ENCODE measurements around the gene DNAJC11.
"Not testable (repeated sequence)": the region's sequence is repeated elsewhere in the genome, so short reads cannot be mapped to it uniquely, and the experiment has no call there.

Gene DNAJC11, protein sequence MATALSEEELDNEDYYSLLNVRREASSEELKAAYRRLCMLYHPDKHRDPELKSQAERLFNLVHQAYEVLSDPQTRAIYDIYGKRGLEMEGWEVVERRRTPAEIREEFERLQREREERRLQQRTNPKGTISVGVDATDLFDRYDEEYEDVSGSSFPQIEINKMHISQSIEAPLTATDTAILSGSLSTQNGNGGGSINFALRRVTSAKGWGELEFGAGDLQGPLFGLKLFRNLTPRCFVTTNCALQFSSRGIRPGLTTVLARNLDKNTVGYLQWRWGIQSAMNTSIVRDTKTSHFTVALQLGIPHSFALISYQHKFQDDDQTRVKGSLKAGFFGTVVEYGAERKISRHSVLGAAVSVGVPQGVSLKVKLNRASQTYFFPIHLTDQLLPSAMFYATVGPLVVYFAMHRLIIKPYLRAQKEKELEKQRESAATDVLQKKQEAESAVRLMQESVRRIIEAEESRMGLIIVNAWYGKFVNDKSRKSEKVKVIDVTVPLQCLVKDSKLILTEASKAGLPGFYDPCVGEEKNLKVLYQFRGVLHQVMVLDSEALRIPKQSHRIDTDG

GRCh38 chr1:6701437-6702153 lies at the start of gene DNAJC11:
Gene DNAJC11, minus strand, starts transcription at chr1:6701816. Its CDS starts 16 bp downstream, at chr1:6701800.
- peak within 1 kb of the TSS; percentile 87 for H3K9ac ChIP-seq (ENCODE audit: low read length)
- H3K27ac ChIP-seq (ENCODE audit: low read depth, low read length) = peak within 1 kb of the TSS; percentile 87
- no peaks in the 10 kb centered on the region for H3K36me3 ChIP-seq (ENCODE audit: control insufficient read depth, insufficient read depth, low read length)
- peaks cover 15% of the 10 kb centered on the region for H3K4me1 ChIP-seq (ENCODE audit: control insufficient read depth, insufficient read depth, low read length)
- H3K27me3 ChIP-seq (ENCODE audit: control insufficient read depth, insufficient read depth, low read length) = no peaks in the 10 kb centered on the region
- peak within 1 kb of the TSS; percentile 91 for H3K4me3 ChIP-seq (ENCODE audit: low read length)

- Histone ChIP-seq H3K27ac (ENCODE audit: low read depth, low read length) (no peak overlapping the region), H3K27me3 (ENCODE audit: control insufficient read depth, insufficient read depth, low read length) (no peaks in the 10 kb centered on the region), H3K9ac (ENCODE audit: low read length) (no peak overlapping the region), H3K36me3 (ENCODE audit: control insufficient read depth, insufficient read depth, low read length) (no peaks in the 10 kb centered on the region), H3K4me3 (ENCODE audit: low read length) (no peak overlapping the region), H3K4me1 (ENCODE audit: control insufficient read depth, insufficient read depth, low read length) (no peaks in the 10 kb centered on the region)
Measured at GRCh38 chr1:6750490-6750889, 48.9 kb upstream of the DNAJC11 start.

- no peak overlapping the region for H3K4me3 ChIP-seq (ENCODE audit: low read length)
- no peaks in the 10 kb centered on the region for H3K27me3 ChIP-seq (ENCODE audit: control insufficient read depth, insufficient read depth, low read length)
- no peak overlapping the region for H3K9ac ChIP-seq (ENCODE audit: low read length)
- H3K4me1 ChIP-seq (ENCODE audit: control insufficient read depth, insufficient read depth, low read length) = peaks cover 7% of the 10 kb centered on the region
- H3K27ac ChIP-seq (ENCODE audit: low read depth, low read length) = no peak overlapping the region
- H3K36me3 ChIP-seq (ENCODE audit: control insufficient read depth, insufficient read depth, low read length) = no peaks in the 10 kb centered on the region
Measured at GRCh38 chr1:6747674-6748073, 46.1 kb upstream of the DNAJC11 start.

DNA sequence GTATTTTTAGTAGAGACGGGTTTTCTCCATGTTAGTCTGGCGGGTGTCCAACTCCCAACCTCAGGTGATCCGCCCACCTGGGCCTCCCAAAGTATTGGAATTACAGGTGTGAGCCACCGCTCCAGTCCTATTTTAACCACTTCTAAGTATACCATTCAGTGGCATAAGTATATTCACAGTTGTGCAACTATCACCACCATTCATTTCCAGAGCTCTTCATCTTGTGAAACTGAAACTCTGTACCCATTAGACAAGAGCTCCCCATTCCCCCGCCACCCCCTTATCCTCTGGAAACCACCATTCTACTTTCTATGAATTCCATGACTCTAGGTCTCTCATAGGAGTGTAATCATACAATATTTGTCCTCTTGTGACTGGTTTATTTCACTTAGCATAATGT lies 43.5 kb upstream of the DNAJC11 start:
- no peak overlapping the region for H3K27ac ChIP-seq (ENCODE audit: low read depth, low read length)
- peaks cover 7% of the 10 kb centered on the region for H3K4me1 ChIP-seq (ENCODE audit: control insufficient read depth, insufficient read depth, low read length)
- no peaks in the 10 kb centered on the region for H3K36me3 ChIP-seq (ENCODE audit: control insufficient read depth, insufficient read depth, low read length)
- no peaks in the 10 kb centered on the region for H3K27me3 ChIP-seq (ENCODE audit: control insufficient read depth, insufficient read depth, low read length)
- no peak overlapping the region for H3K9ac ChIP-seq (ENCODE audit: low read length)
- no peak overlapping the region for H3K4me3 ChIP-seq (ENCODE audit: low read length)

DNA sequence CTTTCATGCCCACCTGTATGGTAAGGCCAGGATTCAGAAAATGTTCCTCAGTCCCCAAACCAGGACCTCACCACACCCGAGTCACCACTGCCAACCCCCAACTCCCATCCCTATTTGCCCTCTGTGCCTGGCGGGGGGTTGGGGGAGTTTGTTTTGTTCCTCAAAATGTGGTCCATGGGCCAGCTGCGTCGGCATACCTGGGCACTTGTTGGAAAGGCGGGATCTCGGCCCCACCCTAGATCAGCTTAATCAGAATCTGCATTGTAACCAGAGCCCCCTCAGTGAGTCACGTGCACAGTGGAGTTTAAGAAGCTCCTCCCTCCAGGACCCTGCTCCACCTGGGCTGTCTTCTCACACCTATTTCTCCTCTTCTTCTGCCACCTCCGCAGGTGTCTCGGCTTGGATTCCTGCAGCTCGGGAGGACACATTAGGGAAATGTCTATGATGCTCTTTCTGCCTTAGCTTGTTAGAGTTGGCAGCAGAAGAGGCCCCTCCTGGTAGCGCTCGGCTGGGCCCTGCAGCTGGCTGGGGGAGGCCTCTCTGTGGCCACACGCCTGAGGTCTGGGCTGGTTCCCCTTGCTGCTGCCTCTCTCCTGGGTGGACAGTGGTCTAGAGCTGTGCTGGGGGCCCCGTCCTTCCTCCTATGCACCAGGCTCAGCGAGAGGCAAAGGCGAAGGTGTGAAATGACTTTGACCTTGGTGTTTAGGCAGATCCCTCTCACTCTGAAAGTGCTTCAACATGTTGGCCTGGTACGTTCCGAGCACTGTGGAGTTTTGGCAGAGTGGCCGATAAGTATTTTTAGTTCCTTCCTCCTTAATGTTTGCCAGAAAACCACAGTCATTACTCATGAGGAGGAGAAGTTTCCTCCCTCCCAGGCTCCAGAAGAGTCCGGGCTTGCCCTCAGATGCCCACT lies 41.8 kb upstream of the DNAJC11 start:
- peak overlapping the region; percentile 75 for H3K27ac ChIP-seq (ENCODE audit: low read depth, low read length)
- H3K27me3 ChIP-seq (ENCODE audit: control insufficient read depth, insufficient read depth, low read length) = no peaks in the 10 kb centered on the region
- H3K36me3 ChIP-seq (ENCODE audit: control insufficient read depth, insufficient read depth, low read length) = no peaks in the 10 kb centered on the region
- peaks cover 7% of the 10 kb centered on the region for H3K4me1 ChIP-seq (ENCODE audit: control insufficient read depth, insufficient read depth, low read length)
- H3K9ac ChIP-seq (ENCODE audit: low read length) = peak overlapping the region; percentile 1
- peak overlapping the region; percentile 17 for H3K4me3 ChIP-seq (ENCODE audit: low read length)

DNA sequence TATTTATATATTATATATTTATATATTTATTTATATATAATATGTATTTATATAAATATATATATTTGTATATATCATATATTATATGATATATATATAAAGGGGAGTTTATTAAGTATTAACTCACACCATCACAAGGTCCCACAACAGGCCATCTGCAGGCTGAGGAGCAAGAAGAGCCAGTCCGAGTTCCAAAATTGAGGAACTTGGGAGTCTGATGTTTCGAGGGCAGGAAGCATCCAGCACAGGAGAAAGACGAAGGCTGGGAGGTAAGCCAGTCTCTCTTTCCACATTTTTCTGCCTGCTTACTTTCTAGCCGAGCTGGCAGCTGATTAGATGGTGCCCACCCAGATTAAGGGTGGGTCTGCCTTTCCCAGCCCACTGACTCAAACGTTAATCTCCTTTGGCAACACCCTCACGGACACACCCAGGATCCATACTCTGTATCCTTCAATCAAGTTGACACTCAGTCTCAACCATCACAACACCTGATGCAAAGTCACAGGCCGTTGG lies 41.1 kb upstream of the DNAJC11 start:
- H3K4me1 ChIP-seq (ENCODE audit: control insufficient read depth, insufficient read depth, low read length); H3K9ac ChIP-seq (ENCODE audit: low read length); H3K27me3 ChIP-seq (ENCODE audit: control insufficient read depth, insufficient read depth, low read length); H3K36me3 ChIP-seq (ENCODE audit: control insufficient read depth, insufficient read depth, low read length); H3K4me3 ChIP-seq (ENCODE audit: low read length): not testable (repeated sequence)
- peak overlapping the region; percentile 75 for H3K27ac ChIP-seq (ENCODE audit: low read depth, low read length)

DNA sequence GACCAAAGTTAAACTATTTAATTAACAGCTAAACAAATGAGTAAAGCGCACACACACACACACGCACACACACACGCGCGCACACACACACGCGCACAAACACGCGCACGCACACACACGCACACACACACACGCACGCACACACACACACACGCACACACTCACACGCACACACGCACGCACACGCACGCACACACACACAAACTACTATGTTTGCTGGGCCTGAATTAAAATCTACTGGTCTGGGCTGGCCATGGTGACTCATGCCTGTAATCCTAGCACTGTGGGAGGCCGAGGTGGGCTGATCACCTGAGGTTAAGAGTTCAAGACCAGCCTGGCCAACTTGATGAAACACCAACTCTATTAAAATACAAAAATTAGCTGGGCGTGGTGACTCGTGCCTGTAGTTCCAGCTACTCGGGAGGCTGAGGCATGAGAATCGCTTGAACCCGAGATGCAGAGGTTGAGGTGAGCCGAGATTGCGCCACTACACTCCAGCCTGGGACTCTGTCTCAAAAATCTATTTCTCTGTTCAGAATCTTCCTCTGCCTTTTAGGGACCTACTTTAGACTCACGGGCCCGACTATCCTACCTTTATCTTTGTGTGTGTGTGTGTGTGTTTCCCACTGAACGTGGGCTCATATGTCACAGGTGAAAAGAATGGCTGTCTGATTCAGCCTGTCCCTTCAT lies 37.5 kb upstream of the DNAJC11 start:
- Histone ChIP-seq H3K27me3 (ENCODE audit: control insufficient read depth, insufficient read depth, low read length) (no peaks in the 10 kb centered on the region), H3K9ac (ENCODE audit: low read length) (no peak overlapping the region), H3K36me3 (ENCODE audit: control insufficient read depth, insufficient read depth, low read length) (no peaks in the 10 kb centered on the region), H3K4me3 (ENCODE audit: low read length) (no peak overlapping the region), H3K4me1 (ENCODE audit: control insufficient read depth, insufficient read depth, low read length) (peaks cover 7% of the 10 kb centered on the region), H3K27ac (ENCODE audit: low read depth, low read length) (no peak overlapping the region)

DNA sequence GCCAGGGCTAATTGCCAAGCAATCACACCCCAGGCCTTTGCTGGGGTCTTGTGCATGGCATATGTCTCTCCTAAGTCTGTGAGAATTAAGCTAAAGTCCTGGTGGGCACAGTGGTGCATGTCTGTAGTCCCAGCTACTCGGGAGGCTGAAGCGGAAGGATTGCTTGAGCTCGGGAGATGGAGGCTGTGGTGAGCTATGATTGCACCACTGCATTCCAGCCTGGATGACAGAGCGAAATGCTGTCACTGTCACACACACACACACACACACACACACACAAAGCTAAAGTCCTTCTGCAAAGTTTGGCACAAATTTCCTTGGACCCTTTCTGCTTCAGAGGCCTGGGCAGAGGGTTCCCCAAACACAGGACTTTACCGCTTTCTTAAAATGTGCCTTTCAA lies 31.3 kb upstream of the DNAJC11 start:
- Histone ChIP-seq H3K4me1 (ENCODE audit: control insufficient read depth, insufficient read depth, low read length) (no peaks in the 10 kb centered on the region), H3K4me3 (ENCODE audit: low read length) (no peak overlapping the region), H3K27ac (ENCODE audit: low read depth, low read length) (no peak overlapping the region), H3K9ac (ENCODE audit: low read length) (no peak overlapping the region), H3K27me3 (ENCODE audit: control insufficient read depth, insufficient read depth, low read length) (no peaks in the 10 kb centered on the region), H3K36me3 (ENCODE audit: control insufficient read depth, insufficient read depth, low read length) (no peaks in the 10 kb centered on the region)

GRCh38 chr1:6731905-6732304 lies 30.3 kb upstream of the DNAJC11 start:
- Histone ChIP-seq H3K27ac (ENCODE audit: low read depth, low read length) (no peak overlapping the region), H3K4me3 (ENCODE audit: low read length) (no peak overlapping the region), H3K4me1 (ENCODE audit: control insufficient read depth, insufficient read depth, low read length) (no peaks in the 10 kb centered on the region), H3K27me3 (ENCODE audit: control insufficient read depth, insufficient read depth, low read length) (no peaks in the 10 kb centered on the region), H3K36me3 (ENCODE audit: control insufficient read depth, insufficient read depth, low read length) (no peaks in the 10 kb centered on the region), H3K9ac (ENCODE audit: low read length) (no peak overlapping the region)

DNA sequence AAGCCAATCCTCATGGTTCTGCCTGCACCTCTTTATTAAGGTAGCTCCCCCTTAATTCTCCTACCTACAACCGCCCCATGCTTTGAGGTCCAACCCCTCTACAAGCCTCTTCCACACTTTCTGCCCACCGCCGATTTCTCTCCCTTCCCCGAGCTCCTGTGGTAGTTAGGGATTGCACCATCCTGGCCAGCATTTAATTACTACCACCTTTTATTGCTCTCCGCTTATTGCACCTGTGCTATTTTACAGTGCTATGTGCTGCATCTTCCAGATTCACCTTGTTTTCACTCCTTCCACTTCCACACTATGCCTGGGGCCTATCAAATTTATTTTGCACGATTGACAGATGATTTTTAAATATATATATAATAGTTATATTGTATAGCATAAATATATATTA lies 29.3 kb upstream of the DNAJC11 start:
- H3K9ac ChIP-seq (ENCODE audit: low read length) = no peak overlapping the region
- no peaks in the 10 kb centered on the region for H3K27me3 ChIP-seq (ENCODE audit: control insufficient read depth, insufficient read depth, low read length)
- no peaks in the 10 kb centered on the region for H3K36me3 ChIP-seq (ENCODE audit: control insufficient read depth, insufficient read depth, low read length)
- no peaks in the 10 kb centered on the region for H3K4me1 ChIP-seq (ENCODE audit: control insufficient read depth, insufficient read depth, low read length)
- no peak overlapping the region for H3K27ac ChIP-seq (ENCODE audit: low read depth, low read length)
- no peak overlapping the region for H3K4me3 ChIP-seq (ENCODE audit: low read length)

DNA sequence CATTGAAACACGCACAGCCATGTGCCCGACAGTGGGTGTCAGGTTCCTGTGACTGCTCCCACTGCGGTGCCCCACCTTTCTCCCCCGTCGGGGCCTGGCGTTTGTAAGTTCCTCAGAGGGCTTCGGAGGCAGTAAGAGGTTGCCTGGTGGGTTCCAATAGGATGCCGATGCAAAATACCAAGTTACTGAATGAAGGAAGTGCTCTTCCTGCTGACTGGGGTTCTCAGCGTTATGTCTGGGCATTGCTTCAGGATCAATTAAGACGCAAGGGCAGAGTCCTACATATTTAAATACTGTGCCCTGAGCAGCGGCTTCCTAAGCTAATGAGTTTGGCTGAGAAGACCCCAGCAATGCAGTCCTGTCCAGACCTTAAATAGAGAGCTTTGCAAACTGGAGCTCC lies 28.9 kb upstream of the DNAJC11 start:
- Histone ChIP-seq H3K9ac (ENCODE audit: low read length) (no peak overlapping the region), H3K27ac (ENCODE audit: low read depth, low read length) (no peak overlapping the region), H3K27me3 (ENCODE audit: control insufficient read depth, insufficient read depth, low read length) (no peaks in the 10 kb centered on the region), H3K4me1 (ENCODE audit: control insufficient read depth, insufficient read depth, low read length) (no peaks in the 10 kb centered on the region), H3K4me3 (ENCODE audit: low read length) (no peak overlapping the region), H3K36me3 (ENCODE audit: control insufficient read depth, insufficient read depth, low read length) (no peaks in the 10 kb centered on the region)

Measured in rectal smooth muscle tissue (tissue), 1 donor.